Endothelial cell of umbilical vein (primary cell): ENCODE data around the gene BACH2. TPM values are rescaled to one million over a fixed set of nuclear protein-coding genes. Genes with fewer than 3 reads are reported as not detected.

ENCODE experiments used
- BruUV-seq: library from RNA; stranded (reverse); fragments of 400-500 nt; replicated peaks from 2 replicates; lab custom pipeline; 2021; lab: Mats Ljungman, UMichigan
- CTCF ChIA-PET: fragments of 300-600, 350-600 bp; sonication (Branson Sonifier 250); formaldehyde crosslinking; loops from one replicate; lab custom pipeline; 2021; ENCODE audit warnings: antibody characterized with exemption, inconsistent platforms; lab: Charles Lee
- POLR2A ChIA-PET: fragments of 300-600, 350-600 bp; sonication (Branson Sonifier 250); formaldehyde crosslinking; loops from one replicate; lab custom pipeline; 2021; ENCODE audit warnings: antibody characterized with exemption, inconsistent platforms; lab: Charles Lee
- DNase-seq: peaks from one replicate; pipeline ENCODE4 v3.0.0-alpha.2; 2011; ENCODE audit warnings: low read depth, low spot score
- FAIRE-seq: peaks from 2 replicates; lab custom pipeline; 2011; peaks lifted over from hg19 to GRCh38; lab: Jason Lieb, UNC
- H2AFZ ChIP-seq: 2 replicates; pipeline ENCODE4 v1.6.0; 2012; ENCODE audit warnings: low read depth, low read length, control low read depth, inconsistent platforms
- H3K27ac ChIP-seq: 2 replicates; pipeline ENCODE4 v1.5.1; 2011; ENCODE audit warnings: low read depth, mild to moderate bottlenecking, control low read depth, low read length, moderate library complexity; ENCODE audit not compliant: insufficient read depth
- H3K27me3 ChIP-seq, 2 experiments: 2 replicates each; pipeline versions ENCODE4 v1.6.0 to v1.6.1; 2011; ENCODE audit warnings: low read length in 2 of 2, mixed read lengths in 1 of 2; ENCODE audit not compliant: control insufficient read depth in 2 of 2, insufficient read depth in 2 of 2
- H3K36me3 ChIP-seq, 2 experiments: 2 replicates in 1 of 2; 3 replicates in 1 of 2; pipeline ENCODE4 v1.5.1; 2011; ENCODE audit warnings: low read length in 2 of 2, mild to moderate bottlenecking in 1 of 2, moderate library complexity in 1 of 2; ENCODE audit not compliant: control insufficient read depth in 2 of 2, insufficient read depth in 2 of 2; ENCODE audit errors: extremely low read depth in 1 of 2
- H3K4me1 ChIP-seq: 3 replicates; pipeline ENCODE4 v1.5.1; 2011; ENCODE audit warnings: mild to moderate bottlenecking, low read length; ENCODE audit not compliant: control insufficient read depth, insufficient read depth; ENCODE audit errors: extremely low read depth
- H3K4me2 ChIP-seq: 2 replicates; pipeline ENCODE4 v1.6.1; 2011; ENCODE audit warnings: low read length, control low read depth, mixed read lengths; ENCODE audit not compliant: insufficient read depth
- H3K4me3 ChIP-seq, 3 experiments: fragments of 200-600 bp in 1 of 3; sonication (generic), shearing (Covaris generic) in 1 of 3; replicated peaks in 1 of 3; 2 replicates each; pipeline ENCODE4 v1.5.1; 2011 to 2016; ENCODE audit warnings: control low read depth in 3 of 3, low read length in 3 of 3, mild to moderate bottlenecking in 2 of 3, inconsistent platforms in 1 of 3, low read depth in 1 of 3, moderate library complexity in 1 of 3; ENCODE audit not compliant: insufficient read depth in 1 of 3
- H3K79me2 ChIP-seq: 2 replicates; pipeline ENCODE4 v1.6.0; 2012; ENCODE audit warnings: low read length, inconsistent platforms; ENCODE audit not compliant: control insufficient read depth, insufficient read depth
- H3K9ac ChIP-seq: replicated peaks from 2 replicates; pipeline ENCODE3; 2011; ENCODE audit warnings: low read length, control low read depth; ENCODE audit not compliant: insufficient read depth; ENCODE audit errors: extremely low read depth
- H3K9me1 ChIP-seq: replicated peaks from 3 replicates; pipeline ENCODE4 v1.6.0; 2011; ENCODE audit warnings: mild to moderate bottlenecking, low read length; ENCODE audit not compliant: control insufficient read depth, insufficient read depth; ENCODE audit errors: extremely low read depth
- H3K9me3 ChIP-seq: replicated peaks from 2 replicates; pipeline ENCODE4 v1.5.1; 2012; ENCODE audit warnings: low read length, inconsistent platforms; ENCODE audit not compliant: control insufficient read depth, insufficient read depth
- H4K20me1 ChIP-seq: replicated peaks from 2 replicates; pipeline ENCODE3; 2011; ENCODE audit warnings: mild to moderate bottlenecking, low read length; ENCODE audit not compliant: control insufficient read depth, insufficient read depth; ENCODE audit errors: extremely low read depth
- EZH2 ChIP-seq: IDR thresholded peaks from 2 replicates; pipeline ENCODE4 v1.6.1; 2012; ENCODE audit warnings: borderline replicate concordance, low read depth, mild to moderate bottlenecking, moderate library complexity, low read length, inconsistent platforms; ENCODE audit not compliant: severe bottlenecking
- FOS ChIP-seq: IDR thresholded peaks from 2 replicates; pipeline ENCODE4 v1.6.1; 2011; ENCODE audit warnings: mild to moderate bottlenecking, low read length, moderate library complexity, borderline replicate concordance; ENCODE audit not compliant: insufficient read depth
- GATA2 ChIP-seq: IDR thresholded peaks from 2 replicates; pipeline ENCODE4 v1.7.0; 2011; ENCODE audit warnings: low read depth, mild to moderate bottlenecking, moderate library complexity, mixed read lengths, low read length; ENCODE audit not compliant: insufficient read length, insufficient read depth
- JUN ChIP-seq: IDR thresholded peaks from 2 replicates; pipeline ENCODE4 v1.6.1; 2011; ENCODE audit warnings: borderline replicate concordance, low read depth; ENCODE audit not compliant: insufficient read length, insufficient read depth
- MAX ChIP-seq: IDR thresholded peaks from 2 replicates; pipeline ENCODE4 v1.6.1; 2011; ENCODE audit not compliant: insufficient read depth, insufficient read length
- MYC ChIP-seq: IDR thresholded peaks from one replicate; pipeline ENCODE4 v1.6.1; 2011; ENCODE audit warnings: mild to moderate bottlenecking, low read depth, low read length
- POLR2A ChIP-seq: IDR thresholded peaks from 2 replicates; pipeline ENCODE4 v1.6.1; 2012; ENCODE audit warnings: low read depth, mild to moderate bottlenecking, control low read depth, low read length
- POLR2AphosphoS5 ChIP-seq: IDR thresholded peaks from 2 replicates; pipeline ENCODE4 v1.6.1; 2012; ENCODE audit warnings: low read depth, mild to moderate bottlenecking, control low read depth, low read length, moderate library complexity; ENCODE audit not compliant: insufficient read depth
- dilution Hi-C: fragments of 300-500 bp; cut with MboI; formaldehyde crosslinking; loops from one replicate; pipeline ENCODE4 v1.15.0; 2019; ENCODE audit warnings: low sequenced_read_pairs; ENCODE audit not compliant: extremely low pct_ligation_motif_present
- intact Hi-C: fragments of 100-400 bp; cut with micrococcal nuclease; formaldehyde crosslinking; loops from one replicate; pipeline ENCODE4 v1.10.0; 2022
- polyA plus RNA-seq, 4 experiments: library from polyadenylated mRNA; depleted of rRNA in 3 of 4; stranded (reverse) in 3 of 4; unstranded in 1 of 4; fragments of >200 nt; gene quantifications; 2 replicates each; pipeline versions ENCODE4 v1.2.1 to v1.2.3, GENCODE V29; 2011 to 2012; ENCODE audit warnings: missing spikeins in 1 of 4
- total RNA-seq: library from RNA; stranded (reverse); gene quantifications from 2 replicates; pipeline ENCODE4 v1.2.3, GENCODE V29; 2021
- TF ChIP-seq, protein P1 (sequence below), 2 donors: IDR thresholded peaks; 1 replicate in 1 of 2; 2 replicates in 1 of 2; pipeline ENCODE4 v1.5.1; 2011; ENCODE audit warnings: low read length in 2 of 2, mild to moderate bottlenecking in 2 of 2, moderate library complexity in 2 of 2, control low read depth in 1 of 2, inconsistent platforms in 1 of 2, low read depth in 1 of 2; ENCODE audit not compliant: insufficient read depth in 1 of 2; ENCODE audit errors: extremely low read depth in 1 of 2

Gene BACH2
- total and polyA plus RNA-seq, 2 donors (not counting 3 experiments of a cell fraction or from before 2014, with no cell fraction given) = 1.7 to 5.6 TPM

DNA sequence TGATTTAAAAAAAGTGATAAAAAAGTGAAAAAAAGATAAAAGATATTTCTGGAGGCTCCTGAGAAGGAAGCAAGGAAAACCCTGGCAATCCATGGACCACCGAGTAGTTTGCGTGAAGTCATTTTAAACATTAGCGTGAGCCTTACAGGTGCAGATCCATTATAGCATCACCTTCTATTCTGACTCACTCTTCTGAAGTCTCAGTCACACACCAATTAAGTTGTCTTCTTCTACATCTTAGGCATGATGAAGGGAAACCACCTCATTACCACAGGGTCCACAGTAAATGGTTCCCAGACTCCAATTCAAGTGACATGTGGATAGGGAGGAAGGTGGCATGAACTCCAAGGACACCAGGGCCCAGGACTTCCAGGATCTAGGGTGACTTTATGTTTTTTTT is 303.2 kb downstream of the BACH2 start:
- no peaks in the 10 kb centered on the region for H3K27me3 ChIP-seq
- no peaks in the 10 kb centered on the region for H3K79me2 ChIP-seq
- dilution Hi-C loops = no loop called here
- H3K36me3 ChIP-seq = no peaks in the 10 kb centered on the region
- H2AFZ ChIP-seq = no peak overlapping the region
- no peak overlapping the region for H3K4me3 ChIP-seq
- intact Hi-C loops = no loop called here
- DNase-seq = no peak
- no peaks in the 10 kb centered on the region for H3K4me1 ChIP-seq
- TF ChIP-seq, protein P1, sequence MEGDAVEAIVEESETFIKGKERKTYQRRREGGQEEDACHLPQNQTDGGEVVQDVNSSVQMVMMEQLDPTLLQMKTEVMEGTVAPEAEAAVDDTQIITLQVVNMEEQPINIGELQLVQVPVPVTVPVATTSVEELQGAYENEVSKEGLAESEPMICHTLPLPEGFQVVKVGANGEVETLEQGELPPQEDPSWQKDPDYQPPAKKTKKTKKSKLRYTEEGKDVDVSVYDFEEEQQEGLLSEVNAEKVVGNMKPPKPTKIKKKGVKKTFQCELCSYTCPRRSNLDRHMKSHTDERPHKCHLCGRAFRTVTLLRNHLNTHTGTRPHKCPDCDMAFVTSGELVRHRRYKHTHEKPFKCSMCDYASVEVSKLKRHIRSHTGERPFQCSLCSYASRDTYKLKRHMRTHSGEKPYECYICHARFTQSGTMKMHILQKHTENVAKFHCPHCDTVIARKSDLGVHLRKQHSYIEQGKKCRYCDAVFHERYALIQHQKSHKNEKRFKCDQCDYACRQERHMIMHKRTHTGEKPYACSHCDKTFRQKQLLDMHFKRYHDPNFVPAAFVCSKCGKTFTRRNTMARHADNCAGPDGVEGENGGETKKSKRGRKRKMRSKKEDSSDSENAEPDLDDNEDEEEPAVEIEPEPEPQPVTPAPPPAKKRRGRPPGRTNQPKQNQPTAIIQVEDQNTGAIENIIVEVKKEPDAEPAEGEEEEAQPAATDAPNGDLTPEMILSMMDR (IDR thresholded peaks at IDR 0.05; ENCODE audit: extremely low read depth in 1 of 2, insufficient read depth in 1 of 2, low read depth in 1 of 2, low read length in 2 of 2) = no peak
- H3K9me1 ChIP-seq = no peaks in the 10 kb centered on the region
- H3K9me3 ChIP-seq = no peaks in the 10 kb centered on the region
- H3K27ac ChIP-seq = no peak overlapping the region
- POLR2A ChIA-PET = no interaction called here
- H4K20me1 ChIP-seq = no peaks in the 10 kb centered on the region
- no peak overlapping the region for H3K9ac ChIP-seq
- no peak for FAIRE-seq
- BruUV-seq = no TSS peak
- H3K4me2 ChIP-seq = no peak overlapping the region
- CTCF ChIA-PET = interaction anchor here (1.0 kb wide), 1 partner anchor 8 kb away, joined by 3 read pairs; no protein-coding TSS in a partner anchor

DNA sequence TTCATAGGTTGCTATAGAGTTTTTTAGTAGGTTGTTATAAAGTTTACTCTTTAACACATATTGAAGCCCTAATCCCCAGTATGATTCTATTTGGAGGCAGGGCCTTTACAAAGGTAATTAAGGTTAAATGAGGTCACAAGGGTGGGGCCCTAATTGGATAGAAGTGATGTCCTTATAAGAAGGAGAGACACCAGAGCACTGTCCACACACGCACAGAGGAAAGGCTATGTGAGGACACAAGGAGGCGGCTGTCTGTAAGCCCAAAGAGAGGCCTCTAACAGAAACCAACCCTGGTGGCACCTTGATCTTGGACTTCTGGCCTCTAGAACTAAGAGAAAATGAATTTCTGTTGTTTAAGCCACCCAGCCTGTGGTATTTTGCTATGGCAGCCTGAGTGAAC is 303.8 kb downstream of the BACH2 start:
- Histone ChIP-seq H3K79me2 (no peaks in the 10 kb centered on the region), H3K27me3 (no peaks in the 10 kb centered on the region), H2AFZ (no peak overlapping the region), H3K9ac (no peak overlapping the region), H3K36me3 (no peaks in the 10 kb centered on the region), H4K20me1 (no peaks in the 10 kb centered on the region), H3K4me2 (no peak overlapping the region), H3K27ac (no peak overlapping the region), H3K9me3 (no peaks in the 10 kb centered on the region), H3K4me3 (no peak overlapping the region), H3K4me1 (no peaks in the 10 kb centered on the region), H3K9me1 (no peaks in the 10 kb centered on the region)
- FAIRE-seq = no peak
- DNase-seq = no peak
- intact Hi-C loops (no loop called here), dilution Hi-C loops (no loop called here)
- no peak for TF ChIP-seq EZH2
- TF ChIP-seq GATA2 = no peak
- TF ChIP-seq, protein P1 (IDR thresholded peaks at IDR 0.05; ENCODE audit: extremely low read depth in 1 of 2, insufficient read depth in 1 of 2, low read depth in 1 of 2, low read length in 2 of 2) = no peak
- no peak for TF ChIP-seq POLR2A
- no peak for TF ChIP-seq FOS
- TF ChIP-seq MYC = no peak
- TF ChIP-seq POLR2AphosphoS5 = no peak
- TF ChIP-seq MAX = no peak
- TF ChIP-seq JUN = no peak
- no TSS peak for BruUV-seq
- POLR2A ChIA-PET = no interaction called here
- CTCF ChIA-PET = interaction anchor here (1.0 kb wide), 1 partner anchor 8 kb away, joined by 3 read pairs; no protein-coding TSS in a partner anchor
